ENCODE measurements around the gene CYBC1. TPM values are rescaled to one million over a fixed set of nuclear protein-coding genes. Genes with fewer than 3 reads are reported as not detected.

Gene CYBC1
- total and polyA plus RNA-seq, 8 donors, result 35.9 to 196 (median 44.3) TPM

GRCh38 chr17:82418001-82418986, 32.3 kb downstream of the CYBC1 start, which contains the start of the genes HEXD and OGFOD3:
TSS of gene HEXD (plus strand) at chr17:82418347. CDS start at chr17:82419800, 1,453 bp downstream.
TSS of gene OGFOD3 (minus strand) at chr17:82418586. CDS start at chr17:82418485, 101 bp downstream.
- intact Hi-C loops (cut with DNase I; ENCODE audit: low total_unique reads), result no loop called here
- peaks cover 0 to 7% (median 3%) of the 10 kb centered on the region in 4 donors for H3K9me3 ChIP-seq
- no peaks in the 10 kb centered on the region for H3K27me3 ChIP-seq
- H3K4me3 ChIP-seq, result peak within 1 kb of the TSS; percentile 74 to 92 (median 80)
- WGBS, 5 donors, result 1 to 3% (median 1%) methylated on average over 13 to 107 of the region's 108 CpGs
- H3K4me1 ChIP-seq, result peaks cover 6 to 37% (median 27%) of the 10 kb centered on the region in 4 donors
- H3K27ac ChIP-seq, result peak within 1 kb of the TSS; percentile 92 to 100 (median 93)
- H3K36me3 ChIP-seq, result peaks cover 10 to 39% (median 22%) of the 10 kb centered on the region in 4 donors
- TF ChIP-seq POLR2AphosphoS5 (IDR thresholded peaks at IDR 0.05), result peak in 2 of 3 donors; percentile 21 to 65
- TF ChIP-seq POLR2A (IDR thresholded peaks at IDR 0.05), result no peak
- TF ChIP-seq CTCF (IDR thresholded peaks at IDR 0.05), result no peak
- no peak for TF ChIP-seq EP300 (IDR thresholded peaks at IDR 0.05)
- DNase-seq, result peak; percentile 90 to 96

GRCh38 chr17:82416771-82417170, 33.8 kb downstream of the CYBC1 start:
- no peak for DNase-seq
- intact Hi-C loops (cut with DNase I; ENCODE audit: low total_unique reads), result no loop called here
- Histone ChIP-seq H3K27me3 (no peaks in the 10 kb centered on the region), H3K9me3 (no peaks in the 10 kb centered on the region), H3K36me3 (peaks cover 10 to 28% (median 25%) of the 10 kb centered on the region in 4 donors), H3K4me3 (no peak overlapping the region), H3K4me1 (peaks cover 6 to 37% (median 27%) of the 10 kb centered on the region in 4 donors), H3K27ac (no peak overlapping the region)
- TF ChIP-seq EP300 (IDR thresholded peaks at IDR 0.05), result no peak
- no peak for TF ChIP-seq POLR2A (IDR thresholded peaks at IDR 0.05)
- TF ChIP-seq POLR2AphosphoS5 (IDR thresholded peaks at IDR 0.05), result no peak
- no peak for TF ChIP-seq CTCF (IDR thresholded peaks at IDR 0.05)
- WGBS, 5 donors, result 83 to 92% (median 91%) methylated on average over 6 of the region's 6 CpGs

GRCh38 chr17:82416264-82416663, 34.3 kb downstream of the CYBC1 start:
- no peak for DNase-seq
- no peaks in the 10 kb centered on the region for H3K9me3 ChIP-seq
- TF ChIP-seq EP300 (IDR thresholded peaks at IDR 0.05) (no peak), POLR2AphosphoS5 (IDR thresholded peaks at IDR 0.05) (no peak), POLR2A (IDR thresholded peaks at IDR 0.05) (no peak), CTCF (IDR thresholded peaks at IDR 0.05) (no peak)
- no peak overlapping the region for H3K27ac ChIP-seq
- H3K4me3 ChIP-seq, result no peak overlapping the region
- H3K27me3 ChIP-seq, result no peaks in the 10 kb centered on the region
- H3K4me1 ChIP-seq, result peaks cover 6 to 37% (median 27%) of the 10 kb centered on the region in 4 donors
- peaks cover 4 to 27% (median 20%) of the 10 kb centered on the region in 4 donors for H3K36me3 ChIP-seq
- intact Hi-C loops (cut with DNase I; ENCODE audit: low total_unique reads), result no loop called here
- WGBS, 5 donors, result 92 to 99% (median 93%) methylated on average over 4 of the region's 4 CpGs

- intact Hi-C loops (cut with DNase I; ENCODE audit: low total_unique reads), result no loop called here
- no peak for DNase-seq
- WGBS, 5 donors, result 90 to 98% (median 96%) methylated on average over 9 of the region's 9 CpGs
Measured at GRCh38 chr17:82415786-82416185, 34.8 kb downstream of the CYBC1 start.

More at GRCh38 chr17:82415786-82416185, 34.8 kb downstream of the CYBC1 start:
- H3K27me3 ChIP-seq, result no peaks in the 10 kb centered on the region
- TF ChIP-seq POLR2AphosphoS5 (IDR thresholded peaks at IDR 0.05) (no peak), POLR2A (IDR thresholded peaks at IDR 0.05) (no peak), CTCF (IDR thresholded peaks at IDR 0.05) (no peak), EP300 (IDR thresholded peaks at IDR 0.05) (no peak)
- H3K27ac ChIP-seq, result no peak overlapping the region
- peaks cover 6 to 37% (median 27%) of the 10 kb centered on the region in 4 donors for H3K4me1 ChIP-seq
- H3K4me3 ChIP-seq, result no peak overlapping the region
- peaks cover 0 to 27% (median 17%) of the 10 kb centered on the region in 4 donors for H3K36me3 ChIP-seq
- H3K9me3 ChIP-seq, result no peaks in the 10 kb centered on the region
